K562 (cell line): ENCODE measurements around the gene DVL3. TPM values are rescaled to one million over a fixed set of nuclear protein-coding genes. Genes with fewer than 3 reads are reported as not detected.

ENCODE experiments used
- CCNT2 ChIP-seq: IDR thresholded peaks from 2 replicates; pipeline ENCODE4 v1.6.1; 2011; ENCODE audit warnings: borderline replicate concordance, low read depth, mild to moderate bottlenecking, moderate library complexity, mixed read lengths, low read length; ENCODE audit not compliant: insufficient read length; ENCODE audit errors: extremely low read depth
- EP400 ChIP-seq: fragments of 450-650 bp; IDR thresholded peaks from 2 replicates; pipeline ENCODE4 v1.6.1; 2017; ENCODE audit warnings: antibody characterized with exemption, mild to moderate bottlenecking, moderate library complexity
- HDAC8 ChIP-seq: fragments of 450-650 bp; IDR thresholded peaks from 2 replicates; pipeline ENCODE4 v1.6.1; 2016; ENCODE audit warnings: mild to moderate bottlenecking, missing genetic modification characterization, moderate library complexity, missing compliant biosample characterization
- POLR3G ChIP-seq: IDR thresholded peaks from 2 replicates; pipeline ENCODE4 v1.6.1; 2011; ENCODE audit not compliant: insufficient read length, insufficient replicate concordance; ENCODE audit errors: extremely low read depth
- SAFB2 ChIP-seq: fragments of 200-400 bp; formaldehyde crosslinking; IDR thresholded peaks from 2 replicates; pipeline ENCODE4 v1.6.1; 2018; ENCODE audit warnings: borderline replicate concordance, low read length, low read depth, moderate library complexity; ENCODE audit not compliant: severe bottlenecking
- SIN3B ChIP-seq: fragments of 450-650 bp; IDR thresholded peaks from 2 replicates; pipeline ENCODE4 v1.6.1; 2017; ENCODE audit warnings: low read depth, mild to moderate bottlenecking, moderate library complexity
- SMC3 ChIP-seq: conservative IDR thresholded peaks from 2 replicates; pipeline ENCODE4 v1.6.1; 2011; ENCODE audit warnings: low read depth, low read length, improper control_type of control experiment; ENCODE audit not compliant: insufficient read depth
- TCF7 ChIP-seq: sonication (generic); IDR thresholded peaks from 2 replicates; pipeline ENCODE4 v1.6.1; 2016; ENCODE audit warnings: antibody characterized with exemption, borderline replicate concordance
- TGIF2 ChIP-seq: sonication (generic); formaldehyde crosslinking; IDR thresholded peaks from 2 replicates; pipeline ENCODE4 v1.8.1; 2022; ENCODE audit warnings: mild to moderate bottlenecking, missing genetic modification reagents, moderate library complexity
- THAP12 ChIP-seq: fragments of 250-450 bp; sonication (Bioruptor Pico); IDR thresholded peaks from 2 replicates; pipeline ENCODE4 v1.9.0; 2021; ENCODE audit warnings: mild to moderate bottlenecking, inconsistent platforms
- XRCC3 ChIP-seq: fragments of 450-650 bp; IDR thresholded peaks from 2 replicates; pipeline ENCODE4 v1.6.1; 2017; ENCODE audit warnings: mild to moderate bottlenecking, moderate library complexity
- ZFP36 ChIP-seq: fragments of 150-350 bp; IDR thresholded peaks from 2 replicates; pipeline ENCODE4 v1.6.1; 2018; ENCODE audit warnings: low read length, low read depth; ENCODE audit not compliant: partially characterized antibody
- polyA plus RNA-seq, 8 experiments: library from polyadenylated mRNA; depleted of rRNA in 4 of 8; stranded (reverse) in 5 of 8; unstranded in 3 of 8; fragments of >200 nt; fragmentation: Nextera tagmentation in 2 of 8; fragmentation: Illumina TruSeq in 1 of 8; extraction: Ambion mirVana in 2 of 8; extraction: Trizol in 1 of 8; gene quantifications; 2 replicates each; pipeline versions ENCODE4 v1.2.1 to v1.2.3, GENCODE V29; 2011 to 2014; ENCODE audit warnings: inconsistent platforms in 1 of 8, missing spikeins in 1 of 8
- total RNA-seq, 7 experiments: library from RNA; depleted of rRNA in 6 of 7; stranded (reverse); fragments of >200 nt in 6 of 7; fragmentation: Illumina TruSeq in 2 of 7; extraction: Trizol in 2 of 7; gene quantifications; 2 replicates each; pipeline versions ENCODE4 v1.2.1 to v1.2.3, GENCODE V29; 2011 to 2021; ENCODE audit warnings: low replicate concordance in 1 of 7
- TF ChIP-seq, protein P1 (sequence below), 2 experiments: fragments of 200-800 bp in 1 of 2; sonication (Bioruptor generic) in 1 of 2; sonication (generic) in 1 of 2; formaldehyde crosslinking in 1 of 2; IDR thresholded peaks in 1 of 2; conservative IDR thresholded peaks in 1 of 2; 2 replicates each; pipeline versions ENCODE4 v1.5.0 to v1.6.1; 2016 to 2020; ENCODE audit warnings: missing compliant biosample characterization in 1 of 2, missing genetic modification characterization in 1 of 2, missing genetic modification reagents in 1 of 2
- TF ChIP-seq, protein P2 (sequence below): fragments of 250-450 bp; sonication (Bioruptor Pico); IDR thresholded peaks from 2 replicates; pipeline ENCODE4 v1.5.0; 2020; ENCODE audit warnings: mild to moderate bottlenecking

The DVL3 gene
- total and polyA plus RNA-seq, 9 of the 15 experiments (the other 6 are each of a cell fraction or from before 2014, with no cell fraction given), result 3.1 to 57.9 (median 20.1) TPM

DNA sequence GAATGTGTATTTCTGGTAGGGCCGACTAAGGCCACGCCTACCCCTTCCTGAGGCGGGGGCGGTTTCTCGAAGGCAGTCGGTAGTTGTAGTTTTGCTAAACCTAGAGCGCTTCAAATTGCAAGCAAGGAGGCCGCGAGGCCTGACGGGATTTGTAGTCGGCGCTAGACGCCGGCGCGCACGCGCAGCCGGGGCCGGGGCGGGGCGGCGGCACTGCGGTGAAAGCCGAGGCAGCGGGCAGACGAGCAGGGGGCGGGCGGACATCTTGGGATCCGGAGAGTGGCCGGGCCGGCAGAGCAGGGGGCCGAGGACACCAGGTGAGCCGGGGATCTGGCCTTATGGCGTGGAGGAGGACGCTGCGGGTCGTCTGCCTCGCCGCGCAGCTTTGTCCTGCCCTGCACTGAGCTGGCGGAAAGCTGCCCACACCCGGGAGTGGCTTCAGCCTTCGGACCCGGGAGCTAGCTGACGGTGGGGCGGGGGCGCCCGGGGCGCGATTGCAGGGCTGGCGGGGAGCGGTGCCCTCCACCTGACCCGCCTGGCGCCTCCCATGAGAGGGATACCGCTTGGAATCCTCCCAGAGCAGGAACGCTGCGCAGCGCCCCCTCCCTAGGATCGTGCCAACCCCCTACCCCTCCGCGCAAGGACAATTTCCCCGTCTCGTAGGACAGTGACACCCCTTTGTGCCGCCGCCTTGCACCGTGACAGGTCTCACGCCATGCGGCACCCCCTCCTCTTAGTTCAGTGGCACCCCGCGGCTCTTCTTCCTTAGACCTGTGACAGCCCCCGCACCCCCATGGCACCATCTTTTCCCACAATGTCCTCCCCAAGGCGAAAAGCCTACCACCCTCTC, 19.7 kb downstream of the DVL3 start, which contains the start of gene AP2M1 (continued):
- TF ChIP-seq, protein P1, sequence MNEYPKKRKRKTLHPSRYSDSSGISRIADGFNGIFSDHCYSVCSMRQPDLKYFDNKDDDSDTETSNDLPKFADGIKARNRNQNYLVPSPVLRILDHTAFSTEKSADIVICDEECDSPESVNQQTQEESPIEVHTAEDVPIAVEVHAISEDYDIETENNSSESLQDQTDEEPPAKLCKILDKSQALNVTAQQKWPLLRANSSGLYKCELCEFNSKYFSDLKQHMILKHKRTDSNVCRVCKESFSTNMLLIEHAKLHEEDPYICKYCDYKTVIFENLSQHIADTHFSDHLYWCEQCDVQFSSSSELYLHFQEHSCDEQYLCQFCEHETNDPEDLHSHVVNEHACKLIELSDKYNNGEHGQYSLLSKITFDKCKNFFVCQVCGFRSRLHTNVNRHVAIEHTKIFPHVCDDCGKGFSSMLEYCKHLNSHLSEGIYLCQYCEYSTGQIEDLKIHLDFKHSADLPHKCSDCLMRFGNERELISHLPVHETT (CRISPR knock-in tag; conservative IDR thresholded peaks at IDR 0.05 in 1 of 2, IDR thresholded peaks at IDR 0.05 in 1 of 2), result peak in 1 of 2 experiments; percentile 83; a peak in 2 of 4 replicates
- TF ChIP-seq EP400 (peak; percentile 61), XRCC3 (no peak), CCNT2 (peak; percentile 77), ZFP36 (no peak), THAP12 (CRISPR knock-in tag) (peak; percentile 55), SAFB2 (no peak), SIN3B (0 out of 2 replicates have a peak, but pooled peaks have one; percentile 30), SMC3 (no peak), TCF7 (peak; percentile 39; the same call in 1 of the 2 replicates), HDAC8 (tag) (no peak), POLR3G (no peak), TGIF2 (CRISPR knock-in tag) (no peak)
- TF ChIP-seq, protein P2, sequence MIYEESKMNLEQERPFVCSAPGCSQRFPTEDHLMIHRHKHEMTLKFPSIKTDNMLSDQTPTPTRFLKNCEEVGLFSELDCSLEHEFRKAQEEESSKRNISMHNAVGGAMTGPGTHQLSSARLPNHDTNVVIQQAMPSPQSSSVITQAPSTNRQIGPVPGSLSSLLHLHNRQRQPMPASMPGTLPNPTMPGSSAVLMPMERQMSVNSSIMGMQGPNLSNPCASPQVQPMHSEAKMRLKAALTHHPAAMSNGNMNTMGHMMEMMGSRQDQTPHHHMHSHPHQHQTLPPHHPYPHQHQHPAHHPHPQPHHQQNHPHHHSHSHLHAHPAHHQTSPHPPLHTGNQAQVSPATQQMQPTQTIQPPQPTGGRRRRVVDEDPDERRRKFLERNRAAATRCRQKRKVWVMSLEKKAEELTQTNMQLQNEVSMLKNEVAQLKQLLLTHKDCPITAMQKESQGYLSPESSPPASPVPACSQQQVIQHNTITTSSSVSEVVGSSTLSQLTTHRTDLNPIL (CRISPR knock-in tag), result no peak
